HTERT RPE-1 (cell line): ENCODE data around the gene NCKAP5.

Source experiments
- in situ Hi-C: fragments of 300-500 bp; cut with MboI; formaldehyde crosslinking; loops from 4 replicates; pipeline ENCODE4 v1.14.3; 2020; ENCODE audit warnings: low sequenced_read_pairs

The NCKAP5 gene

GRCh38 chr2:132664096-132664495 lies 904.2 kb downstream of the NCKAP5 start:
- in situ Hi-C loops: no loop called here

- in situ Hi-C loops: no loop called here
Observed at GRCh38 chr2:132662732-132663131, 905.5 kb downstream of the NCKAP5 start.

- in situ Hi-C loops: no loop called here
Observed at GRCh38 chr2:132659331-132659730, 908.9 kb downstream of the NCKAP5 start.

GRCh38 chr2:132656266-132656975 lies 911.8 kb downstream of the NCKAP5 start:
- in situ Hi-C loops: no loop called here

- in situ Hi-C loops: no loop called here
Observed at GRCh38 chr2:132654968-132655367, 913.3 kb downstream of the NCKAP5 start.

GRCh38 chr2:132654335-132654734 lies 913.9 kb downstream of the NCKAP5 start:
- in situ Hi-C loops: no loop called here

- in situ Hi-C loops: no loop called here
Observed at GRCh38 chr2:132652474-132652873, 915.8 kb downstream of the NCKAP5 start.

- in situ Hi-C loops: no loop called here
Observed at GRCh38 chr2:132651115-132652045, 916.9 kb downstream of the NCKAP5 start.

GRCh38 chr2:132646540-132647108 lies 921.6 kb downstream of the NCKAP5 start:
- in situ Hi-C loops: no loop called here

- in situ Hi-C loops: no loop called here
Observed at GRCh38 chr2:132645722-132646539, 922.3 kb downstream of the NCKAP5 start.

GRCh38 chr2:132645176-132645575 lies 923.1 kb downstream of the NCKAP5 start:
- in situ Hi-C loops: no loop called here

- in situ Hi-C loops: no loop called here
Observed at GRCh38 chr2:132642415-132642814, 925.8 kb downstream of the NCKAP5 start.

- in situ Hi-C loops: no loop called here
Observed at GRCh38 chr2:132641819-132642218, 926.4 kb downstream of the NCKAP5 start.

- in situ Hi-C loops: no loop called here
Observed at GRCh38 chr2:132640116-132640515, 928.1 kb downstream of the NCKAP5 start.

- in situ Hi-C loops: no loop called here
Observed at GRCh38 chr2:132638313-132639040, 929.8 kb downstream of the NCKAP5 start.

- in situ Hi-C loops: no loop called here
Observed at GRCh38 chr2:132636346-132636745, 931.9 kb downstream of the NCKAP5 start.

GRCh38 chr2:132633635-132634034 lies 934.6 kb downstream of the NCKAP5 start:
- in situ Hi-C loops: no loop called here

- in situ Hi-C loops: no loop called here
Observed at GRCh38 chr2:132632000-132632649, 936.1 kb downstream of the NCKAP5 start.

GRCh38 chr2:132627536-132627935 lies 940.7 kb downstream of the NCKAP5 start:
- in situ Hi-C loops: no loop called here
